Endothelial cell of umbilical vein (primary cell): ENCODE measurements around the gene PKDCC. TPM values are rescaled to one million over a fixed set of nuclear protein-coding genes. Genes with fewer than 3 reads are reported as not detected.

Source experiments
- BruUV-seq: library from RNA; stranded (reverse); fragments of 400-500 nt; replicated peaks from 2 replicates; lab custom pipeline; 2021; lab: Mats Ljungman, UMichigan
- CTCF ChIA-PET: fragments of 300-600, 350-600 bp; sonication (Branson Sonifier 250); formaldehyde crosslinking; loops from one replicate; lab custom pipeline; 2021; ENCODE audit warnings: antibody characterized with exemption, inconsistent platforms; lab: Charles Lee
- POLR2A ChIA-PET: fragments of 300-600, 350-600 bp; sonication (Branson Sonifier 250); formaldehyde crosslinking; loops from one replicate; lab custom pipeline; 2021; ENCODE audit warnings: antibody characterized with exemption, inconsistent platforms; lab: Charles Lee
- DNase-seq: peaks from one replicate; pipeline ENCODE4 v3.0.0-alpha.2; 2011; ENCODE audit warnings: low read depth, low spot score
- FAIRE-seq: peaks from 2 replicates; lab custom pipeline; 2011; peaks lifted over from hg19 to GRCh38; lab: Jason Lieb, UNC
- H2AFZ ChIP-seq: 2 replicates; pipeline ENCODE4 v1.6.0; 2012; ENCODE audit warnings: low read depth, low read length, control low read depth, inconsistent platforms
- H3K27ac ChIP-seq: 2 replicates; pipeline ENCODE4 v1.5.1; 2011; ENCODE audit warnings: low read depth, mild to moderate bottlenecking, control low read depth, low read length, moderate library complexity; ENCODE audit not compliant: insufficient read depth
- H3K27me3 ChIP-seq, 2 experiments: 2 replicates each; pipeline versions ENCODE4 v1.6.0 to v1.6.1; 2011; ENCODE audit warnings: low read length in 2 of 2, mixed read lengths in 1 of 2; ENCODE audit not compliant: control insufficient read depth in 2 of 2, insufficient read depth in 2 of 2
- H3K36me3 ChIP-seq, 2 experiments: 2 replicates in 1 of 2; 3 replicates in 1 of 2; pipeline ENCODE4 v1.5.1; 2011; ENCODE audit warnings: low read length in 2 of 2, mild to moderate bottlenecking in 1 of 2, moderate library complexity in 1 of 2; ENCODE audit not compliant: control insufficient read depth in 2 of 2, insufficient read depth in 2 of 2; ENCODE audit errors: extremely low read depth in 1 of 2
- H3K4me1 ChIP-seq: 3 replicates; pipeline ENCODE4 v1.5.1; 2011; ENCODE audit warnings: mild to moderate bottlenecking, low read length; ENCODE audit not compliant: control insufficient read depth, insufficient read depth; ENCODE audit errors: extremely low read depth
- H3K4me2 ChIP-seq: 2 replicates; pipeline ENCODE4 v1.6.1; 2011; ENCODE audit warnings: low read length, control low read depth, mixed read lengths; ENCODE audit not compliant: insufficient read depth
- H3K4me3 ChIP-seq, 3 experiments: fragments of 200-600 bp in 1 of 3; sonication (generic), shearing (Covaris generic) in 1 of 3; replicated peaks in 1 of 3; 2 replicates each; pipeline ENCODE4 v1.5.1; 2011 to 2016; ENCODE audit warnings: control low read depth in 3 of 3, low read length in 3 of 3, mild to moderate bottlenecking in 2 of 3, inconsistent platforms in 1 of 3, low read depth in 1 of 3, moderate library complexity in 1 of 3; ENCODE audit not compliant: insufficient read depth in 1 of 3
- H3K79me2 ChIP-seq: 2 replicates; pipeline ENCODE4 v1.6.0; 2012; ENCODE audit warnings: low read length, inconsistent platforms; ENCODE audit not compliant: control insufficient read depth, insufficient read depth
- H3K9ac ChIP-seq: replicated peaks from 2 replicates; pipeline ENCODE3; 2011; ENCODE audit warnings: low read length, control low read depth; ENCODE audit not compliant: insufficient read depth; ENCODE audit errors: extremely low read depth
- H3K9me1 ChIP-seq: replicated peaks from 3 replicates; pipeline ENCODE4 v1.6.0; 2011; ENCODE audit warnings: mild to moderate bottlenecking, low read length; ENCODE audit not compliant: control insufficient read depth, insufficient read depth; ENCODE audit errors: extremely low read depth
- H3K9me3 ChIP-seq: replicated peaks from 2 replicates; pipeline ENCODE4 v1.5.1; 2012; ENCODE audit warnings: low read length, inconsistent platforms; ENCODE audit not compliant: control insufficient read depth, insufficient read depth
- H4K20me1 ChIP-seq: replicated peaks from 2 replicates; pipeline ENCODE3; 2011; ENCODE audit warnings: mild to moderate bottlenecking, low read length; ENCODE audit not compliant: control insufficient read depth, insufficient read depth; ENCODE audit errors: extremely low read depth
- EZH2 ChIP-seq: IDR thresholded peaks from 2 replicates; pipeline ENCODE4 v1.6.1; 2012; ENCODE audit warnings: borderline replicate concordance, low read depth, mild to moderate bottlenecking, moderate library complexity, low read length, inconsistent platforms; ENCODE audit not compliant: severe bottlenecking
- FOS ChIP-seq: IDR thresholded peaks from 2 replicates; pipeline ENCODE4 v1.6.1; 2011; ENCODE audit warnings: mild to moderate bottlenecking, low read length, moderate library complexity, borderline replicate concordance; ENCODE audit not compliant: insufficient read depth
- GATA2 ChIP-seq: IDR thresholded peaks from 2 replicates; pipeline ENCODE4 v1.7.0; 2011; ENCODE audit warnings: low read depth, mild to moderate bottlenecking, moderate library complexity, mixed read lengths, low read length; ENCODE audit not compliant: insufficient read length, insufficient read depth
- JUN ChIP-seq: IDR thresholded peaks from 2 replicates; pipeline ENCODE4 v1.6.1; 2011; ENCODE audit warnings: borderline replicate concordance, low read depth; ENCODE audit not compliant: insufficient read length, insufficient read depth
- MYC ChIP-seq: IDR thresholded peaks from one replicate; pipeline ENCODE4 v1.6.1; 2011; ENCODE audit warnings: mild to moderate bottlenecking, low read depth, low read length
- POLR2A ChIP-seq: IDR thresholded peaks from 2 replicates; pipeline ENCODE4 v1.6.1; 2012; ENCODE audit warnings: low read depth, mild to moderate bottlenecking, control low read depth, low read length
- POLR2AphosphoS5 ChIP-seq: IDR thresholded peaks from 2 replicates; pipeline ENCODE4 v1.6.1; 2012; ENCODE audit warnings: low read depth, mild to moderate bottlenecking, control low read depth, low read length, moderate library complexity; ENCODE audit not compliant: insufficient read depth
- dilution Hi-C: fragments of 300-500 bp; cut with MboI; formaldehyde crosslinking; loops from one replicate; pipeline ENCODE4 v1.15.0; 2019; ENCODE audit warnings: low sequenced_read_pairs; ENCODE audit not compliant: extremely low pct_ligation_motif_present
- intact Hi-C: fragments of 100-400 bp; cut with micrococcal nuclease; formaldehyde crosslinking; loops from one replicate; pipeline ENCODE4 v1.10.0; 2022
- polyA plus RNA-seq, 4 experiments: library from polyadenylated mRNA; depleted of rRNA in 3 of 4; stranded (reverse) in 3 of 4; unstranded in 1 of 4; fragments of >200 nt; gene quantifications; 2 replicates each; pipeline versions ENCODE4 v1.2.1 to v1.2.3, GENCODE V29; 2011 to 2012; ENCODE audit warnings: missing spikeins in 1 of 4
- total RNA-seq: library from RNA; stranded (reverse); gene quantifications from 2 replicates; pipeline ENCODE4 v1.2.3, GENCODE V29; 2021
- TF ChIP-seq, protein P1 (sequence below): IDR thresholded peaks from 2 replicates; pipeline ENCODE4 v1.6.1; 2011; ENCODE audit not compliant: insufficient read depth, insufficient read length
- TF ChIP-seq, protein P2 (sequence below), 2 donors: IDR thresholded peaks; 1 replicate in 1 of 2; 2 replicates in 1 of 2; pipeline ENCODE4 v1.5.1; 2011; ENCODE audit warnings: low read length in 2 of 2, mild to moderate bottlenecking in 2 of 2, moderate library complexity in 2 of 2, control low read depth in 1 of 2, inconsistent platforms in 1 of 2, low read depth in 1 of 2; ENCODE audit not compliant: insufficient read depth in 1 of 2; ENCODE audit errors: extremely low read depth in 1 of 2

The PKDCC gene
- total and polyA plus RNA-seq, 2 donors (not counting 3 experiments of a cell fraction or from before 2014, with no cell fraction given) = 3.0 to 5.9 TPM

DNA sequence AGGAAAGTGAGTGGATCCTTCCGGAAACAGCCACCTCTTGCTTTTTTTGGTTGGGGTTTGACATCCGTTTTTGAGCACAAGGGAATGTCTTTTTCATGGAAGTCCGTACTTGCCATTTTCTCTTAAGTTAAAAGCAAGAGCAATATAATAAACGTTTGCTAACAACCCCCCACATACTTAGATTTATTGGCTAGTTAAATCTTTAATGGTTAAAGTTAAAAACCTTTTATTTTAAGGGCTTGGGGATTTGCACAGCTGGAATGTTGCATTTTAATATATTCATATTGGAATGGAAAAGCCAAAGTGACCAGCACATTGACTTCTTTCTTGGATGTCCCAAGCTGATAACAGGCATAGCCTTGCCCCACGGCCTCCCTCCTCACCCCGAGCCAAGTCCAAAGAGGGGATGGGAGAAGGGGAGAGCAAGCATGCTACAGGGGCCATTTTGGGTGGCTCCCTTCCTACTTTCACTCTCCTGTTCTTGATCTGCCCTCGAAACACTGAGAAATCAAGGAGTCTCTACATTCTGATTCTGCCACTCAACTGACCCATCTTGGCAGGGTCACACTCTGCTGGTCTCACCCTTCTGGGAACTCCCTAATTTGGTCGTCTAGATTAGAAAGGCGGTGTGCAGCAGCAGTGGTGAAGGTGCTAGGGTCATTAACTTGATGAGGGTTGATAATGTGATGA, 48.1 kb upstream of the PKDCC start:
- no TSS peak for BruUV-seq
- no peaks in the 10 kb centered on the region for H3K79me2 ChIP-seq
- peaks cover 6 to 8% of the 10 kb centered on the region in 2 experiments for H3K27me3 ChIP-seq
- FAIRE-seq (no peak), DNase-seq (no peak)
- H3K36me3 ChIP-seq = no peaks in the 10 kb centered on the region
- no peak overlapping the region for H3K4me3 ChIP-seq
- no peaks in the 10 kb centered on the region for H3K9me1 ChIP-seq
- H2AFZ ChIP-seq = no peak overlapping the region
- no peaks in the 10 kb centered on the region for H3K9me3 ChIP-seq
- no peak for TF ChIP-seq GATA2
- no peak for TF ChIP-seq POLR2AphosphoS5
- TF ChIP-seq POLR2A = no peak
- ChIA-PET POLR2A (no interaction called here), CTCF (interaction anchor here (1.6 kb wide), 1 partner anchor 130 kb away, joined by 6 read pairs; no protein-coding TSS in a partner anchor)
- H3K27ac ChIP-seq = no peak overlapping the region
- no peaks in the 10 kb centered on the region for H3K4me1 ChIP-seq
- H3K4me2 ChIP-seq = no peak overlapping the region
- H4K20me1 ChIP-seq = no peaks in the 10 kb centered on the region
- intact Hi-C loops = no loop called here
- no peak overlapping the region for H3K9ac ChIP-seq
- dilution Hi-C loops = no loop called here

DNA sequence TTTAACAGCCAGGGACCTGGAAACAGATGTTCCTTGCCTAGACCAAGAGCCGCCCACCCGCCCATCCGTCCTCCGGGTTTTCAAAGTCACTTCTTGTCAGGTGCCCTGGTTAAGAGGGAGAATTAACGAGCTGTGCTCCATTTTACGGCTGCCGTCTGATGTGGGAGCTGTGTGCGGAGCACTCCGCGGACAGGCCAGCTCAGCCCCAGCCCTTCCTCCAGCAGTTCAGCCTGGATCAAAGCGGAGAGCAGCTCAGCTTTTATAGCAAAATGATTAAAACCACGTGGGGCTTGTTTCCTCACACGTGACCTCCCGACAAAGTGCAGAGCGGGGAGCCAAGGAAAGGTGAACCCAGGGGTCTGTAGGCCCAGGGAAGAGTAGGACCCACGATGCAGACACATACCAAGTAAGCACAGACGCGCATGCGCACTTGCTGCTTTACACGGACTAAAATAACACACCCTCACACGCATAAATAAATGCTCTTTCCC, 46.1 kb upstream of the PKDCC start:
- Histone ChIP-seq H3K9ac (no peak overlapping the region), H3K36me3 (no peaks in the 10 kb centered on the region), H3K27ac (no peak overlapping the region), H3K4me1 (no peaks in the 10 kb centered on the region), H3K9me1 (no peaks in the 10 kb centered on the region), H3K4me3 (no peak overlapping the region), H3K9me3 (no peaks in the 10 kb centered on the region), H3K4me2 (no peak overlapping the region), H4K20me1 (no peaks in the 10 kb centered on the region), H3K27me3 (peaks cover 6 to 7% of the 10 kb centered on the region in 2 experiments), H2AFZ (no peak overlapping the region), H3K79me2 (no peaks in the 10 kb centered on the region)
- BruUV-seq = no TSS peak
- FAIRE-seq = no peak
- intact Hi-C loops (no loop called here), dilution Hi-C loops (no loop called here)
- TF ChIP-seq POLR2AphosphoS5 = no peak
- TF ChIP-seq, protein P1, sequence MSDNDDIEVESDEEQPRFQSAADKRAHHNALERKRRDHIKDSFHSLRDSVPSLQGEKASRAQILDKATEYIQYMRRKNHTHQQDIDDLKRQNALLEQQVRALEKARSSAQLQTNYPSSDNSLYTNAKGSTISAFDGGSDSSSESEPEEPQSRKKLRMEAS = no peak
- TF ChIP-seq, protein P2, sequence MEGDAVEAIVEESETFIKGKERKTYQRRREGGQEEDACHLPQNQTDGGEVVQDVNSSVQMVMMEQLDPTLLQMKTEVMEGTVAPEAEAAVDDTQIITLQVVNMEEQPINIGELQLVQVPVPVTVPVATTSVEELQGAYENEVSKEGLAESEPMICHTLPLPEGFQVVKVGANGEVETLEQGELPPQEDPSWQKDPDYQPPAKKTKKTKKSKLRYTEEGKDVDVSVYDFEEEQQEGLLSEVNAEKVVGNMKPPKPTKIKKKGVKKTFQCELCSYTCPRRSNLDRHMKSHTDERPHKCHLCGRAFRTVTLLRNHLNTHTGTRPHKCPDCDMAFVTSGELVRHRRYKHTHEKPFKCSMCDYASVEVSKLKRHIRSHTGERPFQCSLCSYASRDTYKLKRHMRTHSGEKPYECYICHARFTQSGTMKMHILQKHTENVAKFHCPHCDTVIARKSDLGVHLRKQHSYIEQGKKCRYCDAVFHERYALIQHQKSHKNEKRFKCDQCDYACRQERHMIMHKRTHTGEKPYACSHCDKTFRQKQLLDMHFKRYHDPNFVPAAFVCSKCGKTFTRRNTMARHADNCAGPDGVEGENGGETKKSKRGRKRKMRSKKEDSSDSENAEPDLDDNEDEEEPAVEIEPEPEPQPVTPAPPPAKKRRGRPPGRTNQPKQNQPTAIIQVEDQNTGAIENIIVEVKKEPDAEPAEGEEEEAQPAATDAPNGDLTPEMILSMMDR (IDR thresholded peaks at IDR 0.05; ENCODE audit: extremely low read depth in 1 of 2, insufficient read depth in 1 of 2, low read depth in 1 of 2, low read length in 2 of 2) = no peak
- TF ChIP-seq JUN = no peak
- TF ChIP-seq GATA2 = no peak
- no peak for TF ChIP-seq EZH2
- no peak for TF ChIP-seq MYC
- TF ChIP-seq FOS = no peak
- TF ChIP-seq POLR2A = no peak
- CTCF ChIA-PET = interaction anchor here (2.2 kb wide), 1 partner anchor 24 kb away, joined by 4 read pairs; no protein-coding TSS in a partner anchor
- no peak for DNase-seq
- POLR2A ChIA-PET = no interaction called here
